GM18526 (cell line): Measurements from ENCODE around the gene LSM4.
A peak's percentile ranks its signal among the peaks of the same experiment; 100 is the strongest.

Source experiments
- POLR2A ChIP-seq: IDR thresholded peaks from 3 replicates; pipeline ENCODE4 v1.6.1; 2011; ENCODE audit not compliant: insufficient read length; ENCODE audit errors: extremely low read depth

The LSM4 gene

GRCh38 chr19:18322759-18323460, at the start of gene LSM4:
Gene LSM4, minus strand, starts transcription at chr19:18323076. Its CDS starts 56 bp downstream, at chr19:18323020.
- peak; percentile 85 for TF ChIP-seq POLR2A

- no peak for TF ChIP-seq POLR2A
Observed at GRCh38 chr19:18368504-18369222, 45.8 kb upstream of the LSM4 start.

GRCh38 chr19:18366021-18366435, 43.2 kb upstream of the LSM4 start:
- no peak for TF ChIP-seq POLR2A

GRCh38 chr19:18364826-18365528, 42.1 kb upstream of the LSM4 start:
- TF ChIP-seq POLR2A = no peak

GRCh38 chr19:18363787-18364186, 40.9 kb upstream of the LSM4 start:
- TF ChIP-seq POLR2A = no peak

GRCh38 chr19:18362934-18363542, 40.2 kb upstream of the LSM4 start:
- no peak for TF ChIP-seq POLR2A

GRCh38 chr19:18361646-18362045, 38.8 kb upstream of the LSM4 start:
- TF ChIP-seq POLR2A = no peak

- TF ChIP-seq POLR2A = no peak
Observed at GRCh38 chr19:18357041-18357440, 34.2 kb upstream of the LSM4 start.

GRCh38 chr19:18353378-18354005, 30.6 kb upstream of the LSM4 start:
- TF ChIP-seq POLR2A = no peak

- TF ChIP-seq POLR2A = no peak
Observed at GRCh38 chr19:18351544-18351943, 28.7 kb upstream of the LSM4 start.

- TF ChIP-seq POLR2A = no peak
Observed at GRCh38 chr19:18350490-18350889, 27.6 kb upstream of the LSM4 start.

GRCh38 chr19:18349524-18350128, 26.8 kb upstream of the LSM4 start:
- TF ChIP-seq POLR2A = no peak

- TF ChIP-seq POLR2A = no peak
Observed at GRCh38 chr19:18348171-18348570, 25.3 kb upstream of the LSM4 start.

GRCh38 chr19:18346091-18346490, 23.2 kb upstream of the LSM4 start:
- no peak for TF ChIP-seq POLR2A

- no peak for TF ChIP-seq POLR2A
Observed at GRCh38 chr19:18345296-18345695, 22.4 kb upstream of the LSM4 start.

- no peak for TF ChIP-seq POLR2A
Observed at GRCh38 chr19:18344582-18344950, 21.7 kb upstream of the LSM4 start.
